ACC112 (cell line): ENCODE measurements around the gene GCDH.
"Not testable (repeated sequence)": the region's sequence is repeated elsewhere in the genome, so short reads cannot be mapped to it uniquely, and the experiment has no call there.

Experiments
- H2AFZ ChIP-seq: fragments of 200-600 bp; sonication (generic); one replicate; pipeline ENCODE4 v1.6.0; 2017; ENCODE audit warnings: antibody characterized with exemption, low read length; ENCODE audit not compliant: unreplicated experiment
- H3K27ac ChIP-seq: fragments of 200-600 bp; sonication (generic); 2 replicates; pipeline ENCODE4 v1.5.1; 2014; ENCODE audit warnings: low read depth, mild to moderate bottlenecking, antibody characterized with exemption, low read length, moderate library complexity
- H3K27me3 ChIP-seq: fragments of 200-600 bp; sonication (generic); 2 replicates; pipeline ENCODE4 v1.6.1; 2014; ENCODE audit warnings: mild to moderate bottlenecking, antibody characterized with exemption, low read length, moderate library complexity, mixed read lengths; ENCODE audit not compliant: insufficient read depth
- H3K36me3 ChIP-seq: fragments of 200-600 bp; sonication (generic); 2 replicates; pipeline ENCODE4 v1.6.1; 2016; ENCODE audit warnings: mild to moderate bottlenecking, antibody characterized with exemption, low read length, moderate library complexity, mixed read lengths; ENCODE audit not compliant: insufficient read depth
- H3K4me1 ChIP-seq: fragments of 200-600 bp; sonication (generic); one replicate; pipeline ENCODE4 v1.6.1; 2016; ENCODE audit warnings: low read length, mixed read lengths; ENCODE audit not compliant: insufficient read depth, unreplicated experiment, control insufficient read depth
- H3K4me3 ChIP-seq: fragments of 200-600 bp; sonication (generic); 2 replicates; pipeline ENCODE4 v1.5.1; 2014; ENCODE audit warnings: mild to moderate bottlenecking, low read depth, low read length
- H3K79me2 ChIP-seq: fragments of 200-600 bp; sonication (generic); one replicate; pipeline ENCODE4 v1.6.0; 2016; ENCODE audit warnings: low read length; ENCODE audit not compliant: control insufficient read depth, unreplicated experiment, insufficient read depth

GCDH gene

DNA sequence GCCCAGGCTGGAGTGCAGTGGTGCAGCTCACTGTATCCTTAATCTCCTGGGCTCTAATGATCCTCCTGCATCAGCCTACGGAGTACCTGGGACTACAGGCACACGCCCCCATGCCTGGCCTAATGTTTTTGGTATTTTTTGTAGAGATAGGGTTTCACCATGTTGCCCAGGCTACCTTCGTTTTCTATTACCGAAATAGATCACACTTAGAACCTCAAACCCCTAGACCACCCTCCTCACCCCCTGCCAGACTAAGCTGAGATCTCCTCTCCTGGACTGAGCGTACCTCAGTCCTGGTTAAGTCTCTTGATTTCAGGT lies 4.3 kb upstream of the GCDH start:
- H3K27me3 ChIP-seq: peaks cover 27% of the 10 kb centered on the region; the same call in 1 of the 2 replicates
- no peak overlapping the region for H2AFZ ChIP-seq
- no peaks in the 10 kb centered on the region for H3K79me2 ChIP-seq
- peaks cover under 1% of the 10 kb centered on the region for H3K4me1 ChIP-seq
- no peak overlapping the region for H3K27ac ChIP-seq
- no peak overlapping the region for H3K4me3 ChIP-seq
- no peaks in the 10 kb centered on the region for H3K36me3 ChIP-seq

DNA sequence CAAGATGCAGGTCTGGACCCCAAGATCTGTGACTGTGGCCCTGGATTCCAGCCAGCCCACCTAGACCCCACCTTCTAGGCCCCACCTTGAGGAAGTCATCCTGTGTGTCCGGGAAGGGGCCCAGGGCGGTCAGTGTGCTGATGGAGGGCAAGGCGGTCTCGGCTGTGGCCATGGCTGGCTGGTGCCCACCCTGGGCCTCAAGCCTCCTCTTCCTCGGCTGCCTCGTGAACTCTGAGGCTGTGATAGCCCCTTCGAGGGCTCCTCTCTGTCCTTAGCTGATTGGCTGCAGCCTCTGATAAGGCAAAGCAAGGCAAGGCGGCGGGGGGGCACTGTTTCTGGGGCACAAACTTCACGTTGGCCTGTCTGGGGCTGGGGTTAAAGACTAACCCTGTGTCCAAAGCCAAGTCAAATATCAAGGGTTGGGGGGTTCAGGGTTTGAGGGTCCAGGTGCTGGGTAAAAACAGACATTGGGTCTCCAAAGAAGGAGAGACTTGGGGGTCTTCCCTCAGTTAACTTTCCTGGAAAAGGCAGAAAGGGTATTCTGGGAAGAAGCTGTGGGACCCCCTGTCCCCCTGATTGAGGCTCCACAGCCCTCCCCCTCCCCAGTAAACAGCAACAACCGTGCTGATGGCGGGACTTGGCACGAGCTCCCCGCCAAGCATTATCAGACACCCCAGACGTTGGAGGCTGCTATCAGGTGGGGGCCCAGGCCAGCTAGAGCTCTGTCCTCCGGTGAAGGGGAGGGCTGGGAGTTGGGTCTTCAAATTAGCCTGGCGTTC lies 3.8 kb upstream of the GCDH start, which contains the start of gene KLF1:
Gene KLF1 (minus strand): TSS at position 233 of the 779 bp plus-strand sequence. CDS start 61 bp downstream, at position 172.
- H2AFZ ChIP-seq: no peak within 1 kb of the TSS
- H3K79me2 ChIP-seq: no peaks in the 10 kb centered on the region
- H3K27me3 ChIP-seq: peaks cover 27% of the 10 kb centered on the region; the same call in 1 of the 2 replicates
- peaks cover 5% of the 10 kb centered on the region for H3K4me1 ChIP-seq
- H3K4me3 ChIP-seq: peak within 1 kb of the TSS; percentile 69
- H3K27ac ChIP-seq: no peak within 1 kb of the TSS
- H3K36me3 ChIP-seq: no peaks in the 10 kb centered on the region

DNA sequence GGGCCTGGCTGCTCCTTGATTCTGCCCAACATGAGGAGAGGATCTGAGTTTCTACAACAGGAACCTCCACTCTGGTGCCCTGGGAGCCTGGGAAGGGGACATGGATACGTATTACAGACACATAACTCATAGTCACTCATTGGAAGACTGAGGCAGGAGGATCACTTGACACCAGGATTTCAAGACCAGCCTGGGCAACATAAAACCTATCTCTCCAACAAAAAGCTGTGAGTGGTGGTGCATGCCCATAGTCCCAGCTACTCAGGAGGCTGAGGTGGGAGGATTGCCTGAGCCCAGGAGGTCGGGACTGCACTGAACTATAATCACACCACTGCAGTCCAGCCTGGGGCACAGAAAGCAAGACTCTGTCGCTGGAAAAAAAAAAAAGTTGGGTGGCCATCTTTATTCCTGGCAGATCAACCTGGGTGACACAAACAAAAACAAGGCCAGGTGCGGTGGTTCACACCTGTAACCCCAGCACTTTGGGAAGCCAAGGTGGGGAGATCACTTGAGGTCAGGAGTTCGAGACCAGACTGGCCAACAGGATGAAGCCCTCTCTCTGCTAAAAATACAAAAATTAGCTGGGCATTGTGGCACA lies 2.9 kb upstream of the GCDH start:
- no peaks in the 10 kb centered on the region for H3K36me3 ChIP-seq
- H3K27ac ChIP-seq: no peak overlapping the region
- no peak overlapping the region for H3K4me3 ChIP-seq
- H2AFZ ChIP-seq: no peak overlapping the region
- peaks cover 5% of the 10 kb centered on the region for H3K4me1 ChIP-seq
- H3K79me2 ChIP-seq: no peaks in the 10 kb centered on the region
- H3K27me3 ChIP-seq: peaks cover 27% of the 10 kb centered on the region; the same call in 1 of the 2 replicates

DNA sequence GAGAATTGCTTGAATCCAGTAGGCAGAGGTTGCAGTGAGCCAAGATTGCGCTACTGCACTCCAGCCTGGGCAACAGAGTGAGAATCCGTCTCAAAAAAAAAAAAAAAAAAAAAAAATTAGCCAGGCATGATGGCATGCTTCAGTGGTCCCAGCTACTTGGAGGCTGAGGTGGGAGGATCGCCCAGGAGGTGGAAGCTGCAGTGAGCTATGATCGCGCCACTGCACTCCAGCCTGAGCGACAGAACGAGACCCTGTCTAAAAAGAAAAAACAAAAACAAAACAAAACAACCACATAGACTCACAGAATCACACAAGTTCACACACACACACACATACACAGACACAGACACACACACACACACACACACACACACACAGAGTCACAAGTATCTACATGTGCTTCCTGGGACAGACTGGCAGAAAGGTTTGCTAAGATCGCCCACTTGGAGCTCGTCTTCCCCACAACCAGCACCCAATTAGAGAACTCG lies 617 bp upstream of the GCDH start:
- H3K36me3 ChIP-seq, H3K79me2 ChIP-seq, H2AFZ ChIP-seq, H3K4me1 ChIP-seq, H3K27ac ChIP-seq, H3K4me3 ChIP-seq: not testable (repeated sequence)
- peaks cover 16% of the 10 kb centered on the region; the same call in 1 of the 2 replicates for H3K27me3 ChIP-seq

DNA sequence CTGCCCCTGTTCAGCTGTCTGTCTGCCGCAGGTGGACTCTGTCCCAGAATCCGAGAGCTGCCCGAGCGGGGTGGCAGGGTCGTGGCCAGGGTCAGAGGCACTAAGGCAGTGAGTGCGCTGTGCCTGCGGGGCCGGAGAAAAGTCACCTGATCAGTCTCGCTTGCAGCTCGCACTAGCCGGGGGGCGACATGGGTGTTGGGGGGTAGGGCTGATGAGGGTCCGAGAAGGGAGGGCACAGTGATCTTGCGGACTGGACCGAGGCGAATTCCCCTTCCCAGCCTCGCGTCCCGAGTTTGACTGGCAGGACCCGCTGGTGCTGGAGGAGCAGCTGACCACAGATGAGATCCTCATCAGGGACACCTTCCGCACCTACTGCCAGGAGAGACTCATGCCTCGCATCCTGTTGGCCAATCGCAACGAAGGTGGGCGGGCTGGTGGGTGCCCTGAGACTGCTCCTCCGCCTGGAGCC lies 627 bp downstream of the GCDH start:
- Histone ChIP-seq H3K4me1 (peaks cover 5% of the 10 kb centered on the region), H3K27ac (no peak overlapping the region), H3K36me3 (no peaks in the 10 kb centered on the region), H2AFZ (no peak overlapping the region), H3K27me3 (peaks cover 6% of the 10 kb centered on the region; the same call in 1 of the 2 replicates), H3K79me2 (no peaks in the 10 kb centered on the region), H3K4me3 (peak overlapping the region; percentile 88)

DNA sequence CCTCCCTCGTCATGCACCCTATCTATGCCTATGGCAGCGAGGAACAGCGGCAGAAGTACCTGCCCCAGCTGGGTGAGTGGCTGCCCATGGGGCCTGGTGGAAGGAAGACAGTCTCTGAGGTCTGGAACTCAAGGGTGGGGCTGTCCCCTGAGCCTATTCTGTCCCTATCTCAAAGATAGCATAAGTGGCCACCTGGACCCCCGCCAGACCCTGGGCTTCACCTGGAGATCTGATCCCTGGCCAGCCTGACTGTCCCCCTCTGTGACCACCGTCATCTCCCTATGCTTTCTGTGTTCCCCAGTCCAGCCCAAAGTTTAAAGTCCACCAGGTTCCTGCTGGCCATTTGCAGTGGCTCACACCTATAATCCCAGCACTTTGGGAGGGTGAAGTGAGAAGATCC lies 2.6 kb downstream of the GCDH start:
- Histone ChIP-seq H3K27ac (no peak overlapping the region), H3K36me3 (no peaks in the 10 kb centered on the region), H3K79me2 (no peaks in the 10 kb centered on the region), H3K4me3 (no peak overlapping the region), H3K27me3 (no peaks in the 10 kb centered on the region), H3K4me1 (peaks cover 5% of the 10 kb centered on the region), H2AFZ (no peak overlapping the region)

DNA sequence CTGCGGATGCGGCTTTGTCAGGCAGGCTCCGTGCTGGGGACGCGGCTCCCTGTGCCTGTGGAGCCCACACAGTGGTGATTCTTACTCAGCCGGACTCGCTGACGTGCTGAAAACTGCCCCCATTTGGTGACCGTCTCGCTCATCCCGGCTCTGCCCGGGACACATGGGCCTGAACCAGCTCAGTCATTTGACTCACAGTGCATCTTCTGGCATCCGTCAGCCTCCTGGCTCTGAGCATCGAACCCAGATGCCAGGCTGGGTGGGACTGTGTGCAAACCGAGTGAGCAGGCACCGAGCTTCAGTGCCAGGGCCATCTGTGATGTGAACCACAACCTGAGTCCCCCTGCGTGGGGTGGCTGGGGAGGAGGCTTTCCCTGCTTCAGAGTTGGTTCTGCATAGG lies 5.5 kb downstream of the GCDH start:
- Histone ChIP-seq H3K4me3 (no peak overlapping the region), H3K27me3 (no peaks in the 10 kb centered on the region), H3K79me2 (no peaks in the 10 kb centered on the region), H3K27ac (no peak overlapping the region), H2AFZ (no peak overlapping the region), H3K36me3 (no peaks in the 10 kb centered on the region), H3K4me1 (peaks cover 5% of the 10 kb centered on the region)

DNA sequence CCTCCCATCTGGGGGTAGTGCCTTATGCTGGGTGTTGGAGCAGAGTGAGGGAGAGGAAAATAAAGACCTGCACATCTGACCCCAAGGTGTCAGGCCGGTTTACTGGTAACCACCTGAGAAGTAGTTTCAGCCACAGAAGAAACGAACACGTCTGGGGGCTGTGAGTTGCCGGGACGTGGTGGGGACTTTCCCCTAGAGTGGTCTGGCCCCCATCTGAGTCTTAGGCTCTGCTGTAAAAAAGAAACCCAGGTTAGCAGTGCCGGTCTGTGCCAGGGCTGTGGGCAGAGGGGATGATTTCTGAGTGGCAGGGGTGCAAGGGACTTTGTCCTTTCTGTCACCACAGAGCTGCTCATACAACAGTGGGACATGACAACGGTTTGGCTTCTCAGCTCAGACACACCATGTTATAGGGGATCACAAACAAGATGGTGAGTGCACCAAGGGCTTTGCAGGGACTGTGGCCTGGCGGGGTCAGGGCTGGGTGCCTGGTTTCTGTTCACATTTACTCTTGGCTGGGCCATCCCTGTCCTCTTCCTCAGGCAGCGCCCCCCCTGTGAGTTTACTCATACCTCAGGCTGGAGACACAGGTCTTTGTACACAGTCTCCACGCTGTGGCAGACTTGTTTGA lies 9.0 kb downstream of the GCDH start:
- H3K4me1 ChIP-seq: no peaks in the 10 kb centered on the region
- H3K27me3 ChIP-seq: no peaks in the 10 kb centered on the region
- H3K79me2 ChIP-seq: no peaks in the 10 kb centered on the region
- H3K27ac ChIP-seq: no peak overlapping the region
- H3K4me3 ChIP-seq: no peak overlapping the region
- no peak overlapping the region for H2AFZ ChIP-seq
- no peaks in the 10 kb centered on the region for H3K36me3 ChIP-seq

DNA sequence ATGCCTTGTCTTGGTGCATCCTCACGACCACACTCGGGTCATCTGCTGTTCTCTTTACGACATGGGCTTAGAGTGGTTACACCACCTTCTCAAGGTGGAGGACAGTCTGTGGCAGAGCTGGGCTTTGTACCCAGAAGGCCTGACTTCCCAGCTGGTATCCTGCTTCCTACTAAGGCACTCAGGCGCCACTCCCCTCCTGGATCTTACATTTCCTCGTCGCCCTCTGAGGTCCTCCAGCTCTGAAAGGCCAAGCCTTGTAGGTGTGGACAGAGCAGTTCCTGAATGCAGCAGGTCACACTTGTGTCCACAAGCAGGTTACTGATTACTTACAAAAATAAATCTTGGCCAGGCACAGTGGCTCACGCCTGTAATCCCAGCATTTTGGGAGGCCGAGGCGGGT lies 16.2 kb downstream of the GCDH start:
- H3K27me3 ChIP-seq: no peaks in the 10 kb centered on the region
- no peak overlapping the region for H3K27ac ChIP-seq
- no peaks in the 10 kb centered on the region for H3K36me3 ChIP-seq
- H2AFZ ChIP-seq: no peak overlapping the region
- no peak overlapping the region for H3K4me3 ChIP-seq
- no peaks in the 10 kb centered on the region for H3K4me1 ChIP-seq
- no peaks in the 10 kb centered on the region for H3K79me2 ChIP-seq

DNA sequence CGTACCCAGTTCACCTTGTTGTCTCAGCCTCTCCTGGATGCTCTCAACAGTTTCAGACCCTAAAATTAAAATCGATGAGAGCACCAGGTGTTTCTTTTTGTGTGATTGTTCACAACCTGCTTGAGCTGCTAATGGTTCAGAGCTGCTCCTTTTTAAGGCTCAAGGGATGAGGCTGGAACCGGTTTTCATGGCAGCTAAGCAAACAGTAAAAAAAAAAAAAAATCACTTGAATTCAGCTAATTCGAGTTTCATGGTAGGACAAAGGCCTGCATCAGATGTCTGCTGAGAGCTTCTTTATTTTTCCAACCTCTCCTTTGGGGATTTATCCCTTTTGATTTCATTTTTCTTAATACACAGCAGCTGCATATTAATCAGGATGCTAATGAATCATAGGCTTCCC lies 21.6 kb downstream of the GCDH start:
- Histone ChIP-seq H3K27ac (no peak overlapping the region), H3K4me1 (no peaks in the 10 kb centered on the region), H3K27me3 (no peaks in the 10 kb centered on the region), H3K79me2 (no peaks in the 10 kb centered on the region), H2AFZ (no peak overlapping the region), H3K4me3 (no peak overlapping the region), H3K36me3 (no peaks in the 10 kb centered on the region)
